Keratinocyte (primary cell): ENCODE measurements around the gene ERLEC1. TPM values are rescaled to one million over a fixed set of nuclear protein-coding genes. Genes with fewer than 3 reads are reported as not detected.

Experiments
- DNase-seq: peaks from one replicate; pipeline ENCODE4 v3.0.0-alpha.2; 2011; ENCODE audit warnings: low read depth, missing footprints, low spot score
- FAIRE-seq: peaks from 2 replicates; lab custom pipeline; 2011; peaks lifted over from hg19 to GRCh38; lab: Jason Lieb, UNC
- H2AFZ ChIP-seq: 2 replicates; pipeline ENCODE4 v1.6.0; 2012; ENCODE audit warnings: low read length, control low read depth, inconsistent platforms; ENCODE audit not compliant: control insufficient read depth
- H3K27ac ChIP-seq: 2 replicates; pipeline ENCODE4 v1.5.1; 2011; ENCODE audit warnings: low read length; ENCODE audit not compliant: control insufficient read depth, insufficient read depth
- H3K27me3 ChIP-seq: 3 replicates; pipeline ENCODE4 v1.6.0; 2011; ENCODE audit warnings: low read length; ENCODE audit not compliant: control insufficient read depth, insufficient read depth; ENCODE audit errors: extremely low read depth
- H3K36me3 ChIP-seq, 2 experiments: 2 replicates in 1 of 2; 3 replicates in 1 of 2; pipeline ENCODE4 v1.5.1; 2011; ENCODE audit warnings: low read length in 2 of 2, mild to moderate bottlenecking in 1 of 2; ENCODE audit not compliant: control insufficient read depth in 2 of 2, insufficient read depth in 2 of 2; ENCODE audit errors: extremely low read depth in 1 of 2
- H3K4me1 ChIP-seq: 3 replicates; pipeline ENCODE4 v1.5.1; 2011; ENCODE audit warnings: low read length; ENCODE audit not compliant: control insufficient read depth, insufficient read depth; ENCODE audit errors: extremely low read depth
- H3K4me2 ChIP-seq: 3 replicates; pipeline ENCODE4 v1.6.0; 2011; ENCODE audit warnings: low read depth, low read length; ENCODE audit not compliant: control insufficient read depth, insufficient read depth; ENCODE audit errors: extremely low read depth
- H3K4me3 ChIP-seq, 3 experiments: fragments of 200-600 bp in 1 of 3; sonication (generic) in 1 of 3; 2 replicates in 2 of 3; 3 replicates in 1 of 3; pipeline ENCODE4 v1.5.1; 2011 to 2016; ENCODE audit warnings: low read length in 3 of 3, mild to moderate bottlenecking in 3 of 3, control low read depth in 2 of 3, inconsistent platforms in 1 of 3, low read depth in 1 of 3, mixed read lengths in 1 of 3, mixed run types in 1 of 3, moderate library complexity in 1 of 3; ENCODE audit not compliant: control insufficient read depth in 2 of 3, insufficient read depth in 2 of 3; ENCODE audit errors: extremely low read depth in 1 of 3
- H3K79me2 ChIP-seq: 2 replicates; pipeline ENCODE4 v1.6.0; 2012; ENCODE audit warnings: low read length; ENCODE audit not compliant: control insufficient read depth, insufficient read depth
- H3K9ac ChIP-seq: 3 replicates; pipeline ENCODE4 v1.6.0; 2011; ENCODE audit warnings: low read length; ENCODE audit not compliant: control insufficient read depth, insufficient read depth; ENCODE audit errors: extremely low read depth
- H3K9me1 ChIP-seq: 3 replicates; pipeline ENCODE4 v1.6.0; 2011; ENCODE audit warnings: low read length; ENCODE audit not compliant: control insufficient read depth, insufficient read depth; ENCODE audit errors: extremely low read depth
- H3K9me3 ChIP-seq: 2 replicates; pipeline ENCODE4 v1.5.1; 2012; ENCODE audit warnings: low read depth, low read length; ENCODE audit not compliant: control insufficient read depth
- H4K20me1 ChIP-seq: 3 replicates; pipeline ENCODE4 v1.6.0; 2011; ENCODE audit warnings: low read length; ENCODE audit not compliant: control insufficient read depth, insufficient read depth; ENCODE audit errors: extremely low read depth
- EZH2 ChIP-seq: IDR thresholded peaks from one replicate; pipeline ENCODE4 v1.6.1; 2012; ENCODE audit warnings: inconsistent platforms, mild to moderate bottlenecking, low read length, moderate library complexity
- dilution Hi-C: fragments of 300-500 bp; cut with MboI; formaldehyde crosslinking; loops from one replicate; pipeline ENCODE4 v1.7.0; 2020; ENCODE audit warnings: low sequenced_read_pairs; ENCODE audit not compliant: extremely low pct_ligation_motif_present
- polyA plus RNA-seq, 5 experiments: library from polyadenylated mRNA; depleted of rRNA in 3 of 5; stranded (reverse) in 3 of 5; stranded (forward) in 1 of 5; unstranded in 1 of 5; fragments of >200 nt; gene quantifications; 1 replicate in 1 of 5; 2 replicates in 3 of 5; 3 replicates in 1 of 5; pipeline versions ENCODE4 v1.2.1 to v1.2.3, GENCODE V29; 2011 to 2012; ENCODE audit warnings: missing spikeins in 2 of 5, low read depth in 1 of 5, low replicate concordance in 1 of 5
- TF ChIP-seq, protein P1 (sequence below), 3 experiments: IDR thresholded peaks in 1 of 3; conservative IDR thresholded peaks in 1 of 3; optimal IDR thresholded peaks in 1 of 3; 2 replicates in 2 of 3; 3 replicates in 1 of 3; pipeline versions ENCODE3 to v1.5.1; 2011; ENCODE audit warnings: low read length in 3 of 3, mild to moderate bottlenecking in 3 of 3, moderate library complexity in 2 of 3, control low read depth in 1 of 3, inconsistent platforms in 1 of 3; ENCODE audit not compliant: insufficient read depth in 2 of 3; ENCODE audit errors: extremely low read depth in 1 of 3

The ERLEC1 gene
- polyA plus RNA-seq, 1 donor (not counting 4 experiments of a cell fraction or from before 2014, with no cell fraction given), result 35.6 TPM

DNA sequence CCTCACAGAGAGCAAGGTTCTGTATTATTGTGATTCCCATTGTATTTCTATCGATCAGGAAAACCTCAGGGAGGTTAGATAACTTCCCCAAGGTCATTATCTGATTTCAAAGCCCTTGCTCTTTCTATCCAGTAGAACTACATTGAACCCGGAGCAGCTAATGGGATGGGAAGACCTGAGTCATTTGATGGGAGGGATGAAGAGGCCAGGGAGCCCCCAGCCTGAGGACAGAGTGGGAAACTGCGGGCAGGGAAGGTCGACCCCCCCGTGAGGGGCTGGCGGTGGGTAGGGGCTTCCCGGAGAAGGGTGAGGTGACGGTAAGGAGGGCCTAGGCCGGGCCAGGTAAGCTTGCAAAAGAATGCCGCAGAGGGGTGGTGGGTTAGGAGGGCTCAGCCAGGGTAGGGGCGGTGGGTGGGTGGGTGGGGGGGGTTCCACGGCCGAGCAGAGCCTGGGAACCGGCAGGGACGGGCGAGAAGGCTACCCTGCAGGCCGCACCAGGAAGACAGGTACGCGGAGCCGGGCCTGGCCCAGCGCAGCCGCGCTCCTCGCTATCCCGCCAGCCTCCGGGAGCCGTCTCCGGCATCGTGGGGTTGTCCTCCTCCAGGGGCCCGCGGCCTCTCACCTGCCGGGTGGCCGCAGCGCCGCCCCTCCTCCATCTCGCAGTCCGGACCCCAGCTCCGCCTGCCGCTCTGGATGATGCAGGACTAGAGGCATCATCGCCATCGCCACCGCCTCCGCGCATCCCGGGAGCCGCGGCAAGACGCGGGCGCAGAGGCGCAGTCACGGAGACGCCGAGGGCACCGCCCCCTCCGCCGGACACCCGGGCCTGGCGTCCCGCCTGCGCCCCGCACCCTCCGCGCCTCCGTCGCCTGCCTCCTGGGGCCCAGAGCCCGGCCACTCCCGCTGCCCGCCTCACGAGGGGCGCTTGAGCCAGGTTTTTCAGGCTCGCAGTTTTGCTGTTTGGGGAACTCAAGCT, 72.7 kb downstream of the ERLEC1 start, which contains the start of gene GPR75:
Gene GPR75 (minus strand): TSS at position 762 of the 976 bp plus-strand sequence. CDS start 5,211 bp downstream, outside the sequence.
- no peaks in the 10 kb centered on the region for H3K79me2 ChIP-seq
- no peak for FAIRE-seq
- H3K9me3 ChIP-seq, result no peaks in the 10 kb centered on the region
- H4K20me1 ChIP-seq, result no peaks in the 10 kb centered on the region
- peak within 1 kb of the TSS; percentile 49 for H3K4me2 ChIP-seq
- no peaks in the 10 kb centered on the region for H3K9me1 ChIP-seq
- H3K27ac ChIP-seq, result no peak within 1 kb of the TSS
- DNase-seq, result no peak
- H3K36me3 ChIP-seq, result peaks cover 3 to 20% of the 10 kb centered on the region in 2 experiments
- H2AFZ ChIP-seq, result no peak within 1 kb of the TSS
- TF ChIP-seq, protein P1, sequence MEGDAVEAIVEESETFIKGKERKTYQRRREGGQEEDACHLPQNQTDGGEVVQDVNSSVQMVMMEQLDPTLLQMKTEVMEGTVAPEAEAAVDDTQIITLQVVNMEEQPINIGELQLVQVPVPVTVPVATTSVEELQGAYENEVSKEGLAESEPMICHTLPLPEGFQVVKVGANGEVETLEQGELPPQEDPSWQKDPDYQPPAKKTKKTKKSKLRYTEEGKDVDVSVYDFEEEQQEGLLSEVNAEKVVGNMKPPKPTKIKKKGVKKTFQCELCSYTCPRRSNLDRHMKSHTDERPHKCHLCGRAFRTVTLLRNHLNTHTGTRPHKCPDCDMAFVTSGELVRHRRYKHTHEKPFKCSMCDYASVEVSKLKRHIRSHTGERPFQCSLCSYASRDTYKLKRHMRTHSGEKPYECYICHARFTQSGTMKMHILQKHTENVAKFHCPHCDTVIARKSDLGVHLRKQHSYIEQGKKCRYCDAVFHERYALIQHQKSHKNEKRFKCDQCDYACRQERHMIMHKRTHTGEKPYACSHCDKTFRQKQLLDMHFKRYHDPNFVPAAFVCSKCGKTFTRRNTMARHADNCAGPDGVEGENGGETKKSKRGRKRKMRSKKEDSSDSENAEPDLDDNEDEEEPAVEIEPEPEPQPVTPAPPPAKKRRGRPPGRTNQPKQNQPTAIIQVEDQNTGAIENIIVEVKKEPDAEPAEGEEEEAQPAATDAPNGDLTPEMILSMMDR (optimal IDR thresholded peaks at IDR 0.05 in 1 of 3, IDR thresholded peaks at IDR 0.05 in 1 of 3, conservative IDR thresholded peaks at IDR 0.05 in 1 of 3; ENCODE audit: extremely low read depth in 1 of 3, insufficient read depth in 2 of 3, low read length in 3 of 3), result no peak
- H3K4me1 ChIP-seq, result no peaks in the 10 kb centered on the region
- H3K27me3 ChIP-seq, result no peaks in the 10 kb centered on the region
- dilution Hi-C loops, result no loop called here
- H3K9ac ChIP-seq, result no peak within 1 kb of the TSS
- peak within 1 kb of the TSS in 2 of 3 experiments; percentile 2 to 45 for H3K4me3 ChIP-seq

DNA sequence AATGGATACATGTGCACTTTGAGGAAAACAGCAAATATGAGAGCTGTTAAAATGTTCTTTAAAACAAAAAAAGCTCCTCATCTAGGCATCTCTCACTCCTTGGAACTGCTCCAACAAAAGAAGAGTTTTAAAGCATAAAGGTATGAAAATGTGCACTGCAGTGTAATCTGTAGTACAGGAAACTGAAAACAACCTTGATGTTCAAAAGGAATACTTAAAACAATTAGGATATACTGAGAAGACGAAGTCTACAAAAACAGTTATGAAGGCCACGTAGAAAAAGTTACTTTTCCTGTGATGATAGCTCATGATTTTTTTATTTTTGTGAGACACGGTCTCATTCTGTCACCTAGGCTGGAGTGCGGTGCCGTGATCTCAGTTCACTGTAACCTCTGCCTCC, 75.0 kb downstream of the ERLEC1 start:
- peaks cover 12% of the 10 kb centered on the region for H3K4me1 ChIP-seq
- DNase-seq (no peak), FAIRE-seq (no peak)
- H3K4me3 ChIP-seq, result no peak overlapping the region
- H4K20me1 ChIP-seq, result no peaks in the 10 kb centered on the region
- no peaks in the 10 kb centered on the region for H3K9me3 ChIP-seq
- H3K27me3 ChIP-seq, result no peaks in the 10 kb centered on the region
- peaks cover 6 to 21% of the 10 kb centered on the region in 2 experiments for H3K36me3 ChIP-seq
- H3K79me2 ChIP-seq, result no peaks in the 10 kb centered on the region
- H3K9me1 ChIP-seq, result no peaks in the 10 kb centered on the region
- H3K9ac ChIP-seq, result no peak overlapping the region
- dilution Hi-C loops, result no loop called here
- H3K27ac ChIP-seq, result no peak overlapping the region
- TF ChIP-seq EZH2, result no peak
- TF ChIP-seq, protein P1 (optimal IDR thresholded peaks at IDR 0.05 in 1 of 3, IDR thresholded peaks at IDR 0.05 in 1 of 3, conservative IDR thresholded peaks at IDR 0.05 in 1 of 3; ENCODE audit: extremely low read depth in 1 of 3, insufficient read depth in 2 of 3, low read length in 3 of 3), result no peak
- no peak overlapping the region for H3K4me2 ChIP-seq
- no peak overlapping the region for H2AFZ ChIP-seq
